Measurements from ENCODE around the gene MDM1.

MDM1 gene

DNA sequence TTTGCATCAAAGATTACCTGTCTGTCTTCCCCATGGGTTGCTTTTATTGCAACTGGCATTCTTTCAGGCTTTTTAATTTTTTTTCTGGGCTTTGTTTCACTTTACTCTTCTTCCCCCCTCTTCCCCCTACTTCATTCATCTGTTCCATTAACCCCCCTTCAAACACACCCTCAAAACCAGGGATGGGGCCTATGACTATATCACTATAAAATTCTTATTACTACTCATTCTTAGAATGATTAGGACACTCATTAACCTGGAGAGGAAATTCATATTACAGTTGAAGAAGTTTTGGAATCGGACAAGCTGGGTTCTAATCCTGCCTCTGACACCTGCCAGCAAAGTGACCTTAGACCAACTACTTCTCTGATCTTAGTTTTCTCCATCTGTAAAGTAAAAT is 24.8 kb upstream of the MDM1 start:
- H3F3A ChIP-seq (ENCODE audit: low read depth), result no peaks in the 10 kb centered on the region
- H3K4me1 ChIP-seq (ENCODE audit: insufficient read depth, low read length, poor library complexity, severe bottlenecking), result peaks cover 37% of the 10 kb centered on the region
- TF ChIP-seq EZH2phosphoT487 (IDR thresholded peaks at IDR 0.05; ENCODE audit: borderline replicate concordance), result no peak
- TF ChIP-seq, protein P1, sequence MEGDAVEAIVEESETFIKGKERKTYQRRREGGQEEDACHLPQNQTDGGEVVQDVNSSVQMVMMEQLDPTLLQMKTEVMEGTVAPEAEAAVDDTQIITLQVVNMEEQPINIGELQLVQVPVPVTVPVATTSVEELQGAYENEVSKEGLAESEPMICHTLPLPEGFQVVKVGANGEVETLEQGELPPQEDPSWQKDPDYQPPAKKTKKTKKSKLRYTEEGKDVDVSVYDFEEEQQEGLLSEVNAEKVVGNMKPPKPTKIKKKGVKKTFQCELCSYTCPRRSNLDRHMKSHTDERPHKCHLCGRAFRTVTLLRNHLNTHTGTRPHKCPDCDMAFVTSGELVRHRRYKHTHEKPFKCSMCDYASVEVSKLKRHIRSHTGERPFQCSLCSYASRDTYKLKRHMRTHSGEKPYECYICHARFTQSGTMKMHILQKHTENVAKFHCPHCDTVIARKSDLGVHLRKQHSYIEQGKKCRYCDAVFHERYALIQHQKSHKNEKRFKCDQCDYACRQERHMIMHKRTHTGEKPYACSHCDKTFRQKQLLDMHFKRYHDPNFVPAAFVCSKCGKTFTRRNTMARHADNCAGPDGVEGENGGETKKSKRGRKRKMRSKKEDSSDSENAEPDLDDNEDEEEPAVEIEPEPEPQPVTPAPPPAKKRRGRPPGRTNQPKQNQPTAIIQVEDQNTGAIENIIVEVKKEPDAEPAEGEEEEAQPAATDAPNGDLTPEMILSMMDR (conservative IDR thresholded peaks at IDR 0.05; ENCODE audit: low read length), result no peak
- no peak overlapping the region for H2AFZ ChIP-seq (ENCODE audit: low read length)
- no peaks in the 10 kb centered on the region for H3K9me2 ChIP-seq (replicated peaks; ENCODE audit: low read depth, low read length)
- H3K79me2 ChIP-seq (ENCODE audit: insufficient read depth, low read length), result no peaks in the 10 kb centered on the region
- peak overlapping the region; percentile 30 for H3K4me2 ChIP-seq (ENCODE audit: low read depth, low read length, poor library complexity, severe bottlenecking)
- H3K4me3 ChIP-seq (ENCODE audit: low read length, poor library complexity, severe bottlenecking), result peak overlapping the region; percentile 10
- no peaks in the 10 kb centered on the region for H3K36me3 ChIP-seq (ENCODE audit: insufficient read depth, low read length)
- no peaks in the 10 kb centered on the region for H4K20me1 ChIP-seq (ENCODE audit: insufficient read depth, low read length, poor library complexity, severe bottlenecking)
- peak overlapping the region; percentile 36 for H3K9ac ChIP-seq (ENCODE audit: low read depth, low read length, poor library complexity, severe bottlenecking)
- no peaks in the 10 kb centered on the region for H3K27me3 ChIP-seq (ENCODE audit: insufficient read depth, low read length, poor library complexity, severe bottlenecking)
- no peaks in the 10 kb centered on the region for H3K9me3 ChIP-seq (ENCODE audit: insufficient read depth, low read depth, low read length)

DNA sequence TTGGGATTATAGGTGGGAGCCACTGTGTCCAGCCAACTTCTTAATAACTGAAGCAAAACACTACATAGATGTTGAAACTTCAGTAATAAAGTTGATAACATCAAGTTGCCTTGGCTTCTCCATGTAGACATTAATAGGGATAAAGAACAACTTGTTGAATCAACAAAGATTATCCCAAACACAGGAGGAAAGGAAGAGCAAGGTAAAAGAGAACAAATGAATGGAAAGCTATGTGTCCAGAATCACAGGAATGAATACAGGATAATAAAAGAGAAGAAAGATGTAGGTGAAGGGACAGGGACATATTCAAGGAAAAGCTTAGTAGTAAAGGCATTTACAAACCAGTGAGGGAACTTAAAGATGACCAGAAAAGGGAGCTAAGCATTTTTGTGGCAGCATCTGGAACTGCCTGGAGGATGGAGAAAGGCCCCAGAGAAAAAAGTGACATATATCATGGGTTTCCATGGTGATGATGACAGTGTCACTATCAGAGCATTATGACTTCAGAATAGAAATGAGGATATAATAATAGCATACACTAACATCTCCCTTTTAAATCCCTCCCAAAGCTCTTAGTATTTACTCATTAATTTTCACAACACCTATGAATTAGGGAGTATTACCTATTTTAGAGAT is 24.0 kb upstream of the MDM1 start:
- no peak overlapping the region for H3K9ac ChIP-seq (ENCODE audit: low read depth, low read length, poor library complexity, severe bottlenecking)
- peak overlapping the region; percentile 30 for H3K4me2 ChIP-seq (ENCODE audit: low read depth, low read length, poor library complexity, severe bottlenecking)
- no peaks in the 10 kb centered on the region for H3K9me2 ChIP-seq (replicated peaks; ENCODE audit: low read depth, low read length)
- TF ChIP-seq EZH2phosphoT487 (IDR thresholded peaks at IDR 0.05; ENCODE audit: borderline replicate concordance), result no peak
- TF ChIP-seq, protein P1 (conservative IDR thresholded peaks at IDR 0.05; ENCODE audit: low read length), result no peak
- no peaks in the 10 kb centered on the region for H3K79me2 ChIP-seq (ENCODE audit: insufficient read depth, low read length)
- no peaks in the 10 kb centered on the region for H3F3A ChIP-seq (ENCODE audit: low read depth)
- peaks cover 32% of the 10 kb centered on the region for H3K4me1 ChIP-seq (ENCODE audit: insufficient read depth, low read length, poor library complexity, severe bottlenecking)
- no peaks in the 10 kb centered on the region for H3K36me3 ChIP-seq (ENCODE audit: insufficient read depth, low read length)
- H3K4me3 ChIP-seq (ENCODE audit: low read length, poor library complexity, severe bottlenecking), result no peak overlapping the region
- H3K27me3 ChIP-seq (ENCODE audit: insufficient read depth, low read length, poor library complexity, severe bottlenecking), result no peaks in the 10 kb centered on the region
- H2AFZ ChIP-seq (ENCODE audit: low read length), result no peak overlapping the region
- H3K9me3 ChIP-seq (ENCODE audit: insufficient read depth, low read depth, low read length), result no peaks in the 10 kb centered on the region
- H4K20me1 ChIP-seq (ENCODE audit: insufficient read depth, low read length, poor library complexity, severe bottlenecking), result no peaks in the 10 kb centered on the region

DNA sequence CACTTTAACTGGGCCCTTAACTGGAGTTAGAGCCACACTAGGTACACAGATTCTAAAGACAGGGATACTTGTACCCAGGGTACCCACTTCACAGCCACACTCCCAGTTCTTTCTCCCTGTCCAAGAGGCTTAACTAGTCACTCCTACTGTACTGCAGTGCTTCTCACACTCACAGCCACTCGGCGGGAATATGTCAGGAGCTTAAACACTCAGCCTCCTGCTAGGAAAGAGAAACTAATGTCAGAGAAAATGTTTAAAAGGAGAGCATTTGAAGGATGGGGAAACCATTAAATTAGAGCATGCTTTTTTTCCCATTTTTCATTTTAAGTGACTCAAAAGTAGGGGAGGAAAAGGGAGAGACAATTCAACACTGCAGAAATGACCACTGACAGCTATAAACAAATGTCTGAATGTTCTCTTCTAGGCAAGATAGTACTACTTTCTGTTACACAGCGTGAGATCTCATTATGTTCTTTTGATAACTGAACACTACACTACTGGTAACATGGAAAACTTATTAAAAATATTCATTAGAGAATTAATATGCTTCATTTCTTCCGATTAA is 22.9 kb upstream of the MDM1 start:
- no peak overlapping the region for H3K9ac ChIP-seq (ENCODE audit: low read depth, low read length, poor library complexity, severe bottlenecking)
- TF ChIP-seq, protein P1 (conservative IDR thresholded peaks at IDR 0.05; ENCODE audit: low read length), result no peak
- TF ChIP-seq EZH2phosphoT487 (IDR thresholded peaks at IDR 0.05; ENCODE audit: borderline replicate concordance), result no peak
- H3K4me3 ChIP-seq (ENCODE audit: low read length, poor library complexity, severe bottlenecking), result no peak overlapping the region
- H3K4me2 ChIP-seq (ENCODE audit: low read depth, low read length, poor library complexity, severe bottlenecking), result no peak overlapping the region
- H3K79me2 ChIP-seq (ENCODE audit: insufficient read depth, low read length), result no peaks in the 10 kb centered on the region
- H3K4me1 ChIP-seq (ENCODE audit: insufficient read depth, low read length, poor library complexity, severe bottlenecking), result peaks cover 37% of the 10 kb centered on the region
- H3K9me2 ChIP-seq (replicated peaks; ENCODE audit: low read depth, low read length), result no peaks in the 10 kb centered on the region
- H3F3A ChIP-seq (ENCODE audit: low read depth), result no peaks in the 10 kb centered on the region
- H3K9me3 ChIP-seq (ENCODE audit: insufficient read depth, low read depth, low read length), result no peaks in the 10 kb centered on the region
- no peaks in the 10 kb centered on the region for H3K36me3 ChIP-seq (ENCODE audit: insufficient read depth, low read length)
- H2AFZ ChIP-seq (ENCODE audit: low read length), result no peak overlapping the region
- H3K27me3 ChIP-seq (ENCODE audit: insufficient read depth, low read length, poor library complexity, severe bottlenecking), result no peaks in the 10 kb centered on the region
- H4K20me1 ChIP-seq (ENCODE audit: insufficient read depth, low read length, poor library complexity, severe bottlenecking), result no peaks in the 10 kb centered on the region
